Fibroblast of upper back skin (primary cell): Measurements from ENCODE around the gene PRXL2B.
"Not testable (repeated sequence)": the region's sequence is repeated elsewhere in the genome, so short reads cannot be mapped to it uniquely, and the experiment has no call there.

ENCODE experiments used
- DNase-seq: peaks from one replicate; pipeline ENCODE4 v3.0.0-alpha.2; 2013

The PRXL2B gene

DNA sequence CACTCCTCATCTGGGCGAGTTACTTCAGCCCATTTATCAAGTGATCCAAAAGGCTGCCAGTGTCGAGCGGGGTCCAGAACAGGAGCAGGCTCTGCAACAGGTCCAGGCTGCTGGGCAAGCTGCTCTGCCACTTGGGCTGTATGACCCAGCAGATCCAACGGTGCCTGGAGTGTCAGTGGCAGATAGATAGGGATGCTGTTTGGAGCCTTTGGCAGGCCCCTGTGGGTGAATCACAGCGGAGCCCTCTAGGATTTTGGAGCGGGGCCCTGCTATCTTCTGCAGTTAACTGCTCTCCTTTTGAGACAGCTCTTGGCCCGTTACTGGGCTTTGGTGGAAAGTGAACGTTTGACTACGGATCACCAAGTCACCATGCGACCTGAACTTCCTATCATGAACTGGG is 38.7 kb downstream of the PRXL2B start:
- no peak for DNase-seq

DNA sequence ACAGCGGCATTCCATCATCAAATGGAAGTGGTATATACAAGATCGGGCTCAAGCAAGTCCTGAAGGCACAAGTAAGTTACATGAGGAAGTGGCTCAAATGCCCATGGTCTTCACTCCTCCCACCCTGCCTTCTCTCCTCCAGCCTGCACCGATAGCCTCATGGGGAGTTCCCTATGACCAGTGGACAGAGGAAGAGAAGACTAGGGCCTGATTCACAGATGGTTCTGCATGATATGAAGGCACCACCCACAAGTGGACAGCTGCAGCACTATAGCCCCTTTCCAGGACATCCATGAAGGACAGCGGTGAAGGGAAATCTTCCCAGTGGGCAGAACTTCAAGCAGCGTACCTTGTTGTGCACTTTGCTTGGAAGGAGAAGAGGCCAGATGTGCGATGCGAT is 39.2 kb downstream of the PRXL2B start:
- not testable (repeated sequence) for DNase-seq

DNA sequence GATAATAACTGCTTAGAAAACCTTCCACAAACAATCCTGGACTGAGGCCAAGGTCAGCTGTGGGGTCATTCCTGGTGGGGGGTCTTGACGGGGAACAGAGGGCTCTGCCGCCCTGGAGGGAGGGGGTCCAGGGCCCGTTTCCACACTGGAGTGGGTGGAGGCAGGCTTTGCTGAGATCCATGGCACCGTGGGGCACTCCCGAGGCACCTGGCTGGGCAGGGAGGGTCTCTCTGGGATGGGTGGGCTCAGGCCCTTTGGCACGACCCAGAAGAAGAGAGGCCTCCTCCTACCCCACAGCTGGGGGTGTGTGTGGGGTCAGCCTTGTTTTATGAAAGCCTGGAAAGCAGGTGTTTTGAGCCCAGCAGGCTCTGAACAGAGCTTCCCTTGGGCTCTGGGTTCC is 41.2 kb downstream of the PRXL2B start:
- no peak for DNase-seq

DNA sequence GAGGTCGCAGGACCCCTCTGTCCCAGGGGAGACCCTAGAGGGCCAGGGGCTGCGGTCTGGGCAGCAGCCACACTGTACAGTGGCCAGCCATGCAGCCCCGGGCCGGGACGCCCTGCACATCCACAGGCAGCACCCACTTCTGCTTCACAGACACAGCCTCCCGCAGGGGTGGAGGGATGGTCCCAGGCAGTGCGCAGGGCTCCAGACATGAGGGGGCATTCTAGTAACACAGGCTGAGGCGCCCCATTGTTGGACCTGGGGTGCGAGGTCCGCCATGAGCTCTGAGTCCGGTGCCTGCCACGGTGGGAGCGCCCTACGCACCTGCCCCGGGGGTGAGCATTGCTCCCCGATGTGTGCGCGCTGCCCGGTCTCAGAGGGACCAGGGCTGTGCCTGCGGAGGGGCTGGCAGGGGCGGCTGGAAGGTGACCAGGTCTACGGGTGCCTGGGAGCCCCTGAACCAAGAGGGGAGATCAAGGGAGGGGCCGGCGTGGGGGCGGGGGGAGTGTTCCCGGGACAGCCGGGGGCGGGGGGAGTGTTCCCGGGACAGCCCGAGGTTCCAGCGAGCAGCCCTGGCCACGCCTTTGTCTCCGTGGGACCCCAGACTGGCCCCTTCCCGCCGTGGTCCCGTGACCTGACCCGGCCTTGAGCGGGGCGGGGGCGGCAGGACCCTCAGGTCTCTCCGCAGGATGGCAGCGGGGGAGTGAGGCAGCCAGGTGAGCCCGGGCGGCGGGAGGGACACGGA is 41.8 kb downstream of the PRXL2B start:
- no peak for DNase-seq

DNA sequence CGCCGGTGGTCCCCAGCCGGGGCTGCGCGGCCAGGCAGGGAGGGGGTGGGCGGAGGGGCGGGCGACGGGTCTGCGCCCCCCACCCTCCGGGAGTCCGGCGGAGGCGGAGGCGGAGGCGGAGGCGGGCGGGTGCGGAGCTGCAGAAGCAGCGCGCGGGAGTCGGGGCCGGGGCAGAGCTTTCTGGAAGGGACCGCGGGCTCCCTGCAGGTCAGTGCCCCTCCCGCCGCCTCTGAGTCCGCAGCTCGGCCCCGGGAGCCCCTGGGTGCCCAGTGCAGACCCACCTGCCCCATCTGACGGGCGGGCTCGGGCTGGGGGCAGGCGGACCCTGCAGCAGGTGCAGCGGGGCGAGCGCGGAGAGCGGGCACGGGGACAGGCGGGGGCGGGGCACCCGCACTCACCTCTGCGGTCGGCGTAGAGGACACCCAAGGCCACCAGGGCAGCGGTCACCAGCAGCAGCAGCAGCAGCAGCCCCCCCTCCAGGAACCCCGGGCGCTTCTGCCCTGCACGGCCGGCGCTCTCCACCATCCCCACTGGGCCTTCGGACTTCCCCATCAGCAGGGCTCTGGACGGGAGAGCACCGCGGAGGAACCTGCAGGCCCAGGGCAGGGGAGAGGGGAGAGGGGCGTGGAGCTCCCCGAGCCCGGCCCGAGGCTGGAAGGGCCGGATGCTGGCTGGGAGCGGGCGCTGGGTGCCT is 42.5 kb downstream of the PRXL2B start:
- no peak for DNase-seq

DNA sequence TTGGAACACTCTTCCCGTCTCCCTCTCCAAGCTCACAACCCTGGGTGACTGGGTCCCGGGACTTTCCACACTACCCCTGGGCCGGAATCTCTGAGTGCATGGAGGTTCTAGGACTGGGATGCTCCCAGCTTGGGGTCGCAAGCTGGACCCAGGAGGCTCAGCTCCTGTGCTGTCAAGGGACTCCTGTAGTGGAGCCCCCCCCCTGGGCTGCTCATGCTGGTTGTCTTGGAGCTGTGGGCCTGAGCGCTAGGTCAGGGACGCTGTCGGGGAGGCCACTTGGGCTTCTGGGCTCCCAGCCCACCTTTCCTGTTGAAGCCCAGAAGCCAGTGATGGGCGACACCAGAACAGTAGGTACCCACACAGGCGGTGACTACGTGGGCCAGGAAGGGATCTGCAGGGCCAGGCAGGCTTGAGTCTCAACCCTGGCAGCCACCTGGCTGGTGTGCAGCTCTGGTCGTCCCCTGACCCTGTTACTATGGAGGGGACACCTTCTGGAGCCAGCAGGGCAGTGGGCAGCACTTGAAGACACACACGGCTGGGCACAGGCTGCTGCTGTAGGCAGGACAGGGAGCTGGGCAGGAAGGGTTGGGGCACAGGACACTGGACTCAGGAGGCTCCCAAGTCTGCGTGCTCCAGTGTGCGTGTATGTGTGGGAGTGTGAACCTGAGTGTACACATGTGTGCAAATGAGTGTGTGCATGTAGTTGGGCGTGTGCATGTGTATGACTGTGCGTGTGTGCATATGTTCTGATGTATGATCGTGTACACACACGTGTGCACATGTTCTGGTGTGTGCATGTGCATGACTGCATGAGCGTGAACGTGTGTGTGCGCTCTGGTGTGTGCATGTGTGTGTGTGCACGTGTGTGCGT is 43.3 kb downstream of the PRXL2B start:
- DNase-seq = no peak

DNA sequence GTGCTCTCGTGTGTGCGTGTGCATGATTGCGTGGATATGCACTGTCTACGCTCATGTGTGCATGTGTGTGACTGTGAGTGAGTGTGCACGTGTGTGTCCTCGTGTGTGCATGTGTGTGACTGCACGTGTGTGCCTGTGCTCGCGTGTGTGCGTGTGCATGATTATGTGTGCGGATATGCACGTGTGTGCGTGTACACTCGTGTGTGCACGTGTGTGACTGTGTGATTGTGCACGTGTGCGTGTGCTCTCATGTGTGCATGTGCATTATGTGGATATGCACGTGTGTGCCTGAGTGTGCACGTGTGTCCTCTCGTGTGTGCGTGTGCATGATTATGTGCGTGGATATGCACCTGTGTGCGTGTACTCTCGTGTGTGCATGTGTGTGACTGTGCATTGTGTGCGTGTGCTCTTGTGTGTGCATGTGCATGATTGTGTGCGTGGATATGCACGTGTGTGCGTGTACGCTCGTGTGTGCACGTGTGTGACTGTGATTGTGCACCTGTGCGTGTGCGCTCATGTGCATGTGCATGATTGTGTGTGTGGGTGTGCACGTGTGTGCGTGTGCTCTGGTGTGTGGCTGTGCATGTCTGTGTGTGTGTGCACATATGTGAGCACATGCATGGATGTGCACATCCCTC is 44.0 kb downstream of the PRXL2B start:
- DNase-seq = no peak

DNA sequence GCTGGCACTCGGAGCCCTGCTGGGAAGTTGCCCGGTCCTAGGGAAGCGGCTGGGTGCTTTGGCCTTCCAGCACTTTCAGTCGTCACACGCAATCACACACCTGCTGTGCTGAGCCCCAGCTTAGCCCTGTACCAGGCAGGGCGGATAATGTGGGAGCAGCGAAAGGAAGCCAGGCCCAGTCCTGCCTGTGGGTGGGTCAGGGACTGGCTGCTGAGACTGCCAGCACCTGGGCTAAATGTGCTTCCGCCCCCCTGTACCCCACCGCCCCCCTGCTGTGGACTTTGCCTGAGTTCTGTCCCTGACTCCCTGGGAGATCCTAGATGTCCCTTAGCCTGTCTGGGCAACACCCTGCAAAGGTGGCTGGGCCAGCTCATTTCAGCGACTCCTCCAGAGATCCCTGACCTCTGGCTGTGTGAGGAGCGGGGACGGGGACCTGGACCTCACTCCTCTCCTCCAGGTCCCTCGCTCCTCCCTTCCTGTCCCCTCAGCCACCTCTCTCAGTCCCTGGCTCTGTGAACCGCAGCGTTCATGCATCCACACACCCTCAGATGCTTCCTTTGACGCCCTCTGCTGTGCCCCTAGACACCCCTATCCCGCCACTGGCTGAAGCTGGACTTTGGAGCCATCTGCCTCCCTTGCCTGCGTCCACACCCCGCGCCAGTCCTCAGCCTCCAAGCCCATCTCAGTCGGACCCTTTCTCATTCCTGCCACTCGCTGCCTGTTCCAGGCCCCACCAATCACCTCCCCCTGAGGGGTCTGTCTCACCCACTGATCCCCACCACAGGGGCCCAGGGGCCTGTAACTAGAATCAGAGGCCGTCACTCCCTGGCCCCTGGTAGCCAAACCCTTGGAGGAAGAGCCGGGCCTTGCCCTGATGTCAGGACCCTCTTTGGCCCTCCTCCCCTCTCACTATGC is 44.8 kb downstream of the PRXL2B start:
- DNase-seq = no peak

DNA sequence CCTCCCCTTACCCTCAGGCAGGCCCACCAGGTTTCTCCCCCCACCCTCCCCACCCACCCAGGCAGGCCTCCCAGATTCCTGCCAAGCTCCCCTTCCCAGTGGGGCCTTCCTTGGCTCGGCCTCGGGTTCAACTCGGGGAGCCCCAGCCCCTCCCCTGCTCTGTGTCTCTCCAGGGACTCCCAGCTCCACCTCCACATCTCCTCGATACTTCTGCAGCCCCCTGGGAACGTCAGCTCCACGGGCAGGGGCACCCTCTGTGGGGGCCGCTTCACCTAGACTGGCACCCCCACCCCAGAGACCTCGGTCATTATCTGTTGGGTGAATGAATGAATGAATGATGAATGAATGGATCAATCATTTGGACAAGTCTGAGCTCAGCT is 45.5 kb downstream of the PRXL2B start:
- DNase-seq = no peak

DNA sequence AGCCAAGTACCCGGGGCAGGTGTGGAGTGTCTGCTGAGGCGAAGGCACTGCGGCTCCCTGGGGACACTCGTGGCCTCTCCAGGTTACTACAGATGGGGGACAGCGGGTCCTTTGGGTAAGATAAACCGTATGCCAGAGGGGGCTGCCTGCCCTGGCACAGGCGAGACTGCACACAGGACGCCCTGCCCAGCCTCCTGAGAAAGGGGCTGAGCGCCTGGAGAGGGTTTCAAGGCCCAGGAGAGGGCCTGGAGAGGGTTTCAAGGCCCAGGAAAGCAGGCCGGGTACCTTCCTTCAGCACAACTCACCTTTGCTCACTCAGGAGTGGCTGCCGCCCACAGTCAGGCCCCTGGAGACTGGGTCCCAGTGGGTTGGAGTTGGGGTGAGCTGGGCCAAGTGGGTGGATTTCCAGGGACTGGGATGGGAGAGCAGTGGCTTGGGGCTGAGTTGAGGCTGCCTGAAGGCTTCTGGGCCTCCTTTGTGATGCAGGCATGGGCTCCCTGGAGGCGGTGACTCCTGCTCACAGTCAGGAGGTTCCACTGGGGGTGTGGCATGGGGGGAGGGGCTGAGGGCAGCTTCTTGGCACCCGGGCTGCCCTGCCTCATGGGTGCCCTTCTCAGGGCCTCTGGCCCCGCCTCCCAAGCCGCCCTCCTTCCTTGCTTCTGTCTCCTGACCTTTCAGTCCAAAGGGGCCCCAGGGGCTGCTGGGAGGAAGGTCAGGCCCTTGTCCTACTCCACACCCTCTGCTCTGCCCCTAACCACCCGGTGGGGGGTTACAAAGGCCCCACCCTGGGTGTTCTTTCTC is 46.2 kb downstream of the PRXL2B start, which contains the start of gene MMEL1:
MMEL1 (minus strand) TSS at position 456 of the 801 bp plus-strand sequence. CDS start 3,532 bp downstream, outside the sequence.
- no peak for DNase-seq

DNA sequence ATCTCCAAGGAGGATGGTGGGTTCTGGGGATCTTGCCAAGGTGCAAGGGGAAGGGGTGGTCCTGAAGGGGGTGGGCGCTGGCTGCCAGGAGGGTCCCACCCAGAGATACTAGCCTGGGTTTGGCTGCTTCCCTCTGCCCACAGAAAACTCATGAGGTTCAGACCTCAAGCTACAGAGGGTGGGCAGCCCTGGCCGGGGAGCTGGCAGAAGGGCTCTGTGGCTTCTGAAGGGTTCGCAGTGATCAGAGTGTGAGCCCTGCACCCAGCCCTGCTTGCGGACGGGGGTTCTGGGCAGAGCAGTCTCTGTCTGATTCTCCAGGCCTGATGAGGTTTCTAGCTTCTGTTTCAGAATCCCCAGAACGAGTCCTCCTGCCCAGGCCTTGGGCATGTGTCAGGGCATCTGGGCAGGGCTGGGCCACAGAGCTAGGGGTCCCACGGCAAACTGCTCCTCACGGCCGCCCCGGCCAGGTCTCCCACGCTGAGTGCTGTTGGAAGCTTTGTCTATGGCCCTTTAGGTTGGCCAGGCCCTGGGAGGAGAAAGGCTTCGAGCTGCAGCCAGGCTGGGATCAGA is 46.9 kb downstream of the PRXL2B start:
- DNase-seq = no peak

DNA sequence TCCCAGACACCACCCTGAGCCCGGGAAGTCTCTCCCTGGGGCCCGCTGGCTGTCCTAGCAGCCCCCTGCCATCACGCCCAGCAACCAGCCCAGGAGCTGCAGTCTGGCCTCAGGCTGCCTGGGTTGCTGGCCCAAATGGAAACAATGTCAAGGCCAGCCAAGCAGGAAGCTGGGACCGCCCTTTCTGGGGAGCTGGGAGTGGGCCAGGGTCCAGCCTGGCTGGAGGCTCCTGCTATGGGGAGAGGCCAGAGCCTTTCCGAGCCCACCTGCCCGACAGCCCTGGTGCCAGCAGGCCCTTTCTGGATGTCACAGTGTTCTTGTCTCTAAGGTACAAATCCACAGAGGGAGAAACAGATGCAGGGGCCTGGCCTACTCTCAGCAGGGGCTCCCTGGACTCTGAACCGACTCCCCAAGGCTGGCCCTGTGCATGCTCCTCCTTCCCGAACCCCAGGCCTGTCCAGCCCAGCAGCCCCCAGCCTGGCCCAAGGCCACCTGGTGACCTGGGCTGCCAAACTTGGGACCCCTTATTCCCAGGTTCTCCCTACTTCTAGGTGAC is 47.4 kb downstream of the PRXL2B start:
- DNase-seq = no peak

DNA sequence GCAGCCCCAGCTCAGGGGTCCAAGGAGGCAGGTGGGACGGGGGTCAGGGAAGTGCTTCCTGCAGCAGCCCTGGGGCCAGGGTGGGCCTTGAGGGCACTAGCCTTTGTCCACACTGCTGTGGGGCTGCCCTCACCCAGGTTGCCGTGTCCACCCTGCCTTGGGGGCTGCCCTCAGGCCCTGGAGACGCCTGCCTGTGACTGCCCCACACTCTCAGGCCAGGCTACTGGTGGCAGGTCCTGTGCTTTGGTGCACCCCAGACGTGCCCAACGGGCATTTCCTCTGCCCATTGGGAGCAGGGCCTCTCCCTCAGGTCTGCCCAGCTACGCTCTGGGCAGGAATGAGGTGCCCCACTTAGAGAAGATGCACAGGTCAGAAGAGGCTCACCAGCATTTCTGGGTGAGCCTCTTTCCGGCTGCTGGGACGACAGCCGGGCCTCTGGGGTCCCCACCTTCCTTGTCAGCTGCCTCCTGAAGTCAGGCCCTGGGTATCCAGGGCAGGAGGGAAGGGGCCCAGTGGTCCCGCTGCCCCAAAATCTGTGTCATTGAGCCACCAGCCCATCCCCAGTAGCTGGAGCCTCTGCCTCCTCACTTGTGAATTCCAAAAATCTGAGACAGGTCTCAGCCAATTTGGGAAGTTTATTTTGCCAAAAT is 48.9 kb downstream of the PRXL2B start:
- no peak for DNase-seq

DNA sequence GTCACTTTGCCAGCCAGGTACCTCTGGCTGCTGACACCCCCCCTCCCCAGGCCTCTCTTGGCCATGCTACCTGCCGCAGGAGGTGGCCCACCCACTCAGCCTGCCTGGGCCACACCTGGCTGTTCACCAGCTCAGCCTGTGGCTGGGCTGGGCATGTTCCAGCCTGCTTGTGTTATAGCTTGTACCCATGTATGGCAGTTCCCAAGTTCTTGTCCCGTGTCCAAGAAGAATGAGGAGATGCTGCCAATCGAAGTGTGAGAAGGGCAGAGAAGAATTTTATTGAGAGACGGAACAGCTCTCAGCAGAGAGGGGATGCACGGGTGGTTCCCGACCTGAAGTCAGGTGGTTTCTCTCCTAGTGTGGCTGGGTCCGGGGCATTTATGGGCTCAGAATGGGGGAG is 50.2 kb downstream of the PRXL2B start:
- no peak for DNase-seq

DNA sequence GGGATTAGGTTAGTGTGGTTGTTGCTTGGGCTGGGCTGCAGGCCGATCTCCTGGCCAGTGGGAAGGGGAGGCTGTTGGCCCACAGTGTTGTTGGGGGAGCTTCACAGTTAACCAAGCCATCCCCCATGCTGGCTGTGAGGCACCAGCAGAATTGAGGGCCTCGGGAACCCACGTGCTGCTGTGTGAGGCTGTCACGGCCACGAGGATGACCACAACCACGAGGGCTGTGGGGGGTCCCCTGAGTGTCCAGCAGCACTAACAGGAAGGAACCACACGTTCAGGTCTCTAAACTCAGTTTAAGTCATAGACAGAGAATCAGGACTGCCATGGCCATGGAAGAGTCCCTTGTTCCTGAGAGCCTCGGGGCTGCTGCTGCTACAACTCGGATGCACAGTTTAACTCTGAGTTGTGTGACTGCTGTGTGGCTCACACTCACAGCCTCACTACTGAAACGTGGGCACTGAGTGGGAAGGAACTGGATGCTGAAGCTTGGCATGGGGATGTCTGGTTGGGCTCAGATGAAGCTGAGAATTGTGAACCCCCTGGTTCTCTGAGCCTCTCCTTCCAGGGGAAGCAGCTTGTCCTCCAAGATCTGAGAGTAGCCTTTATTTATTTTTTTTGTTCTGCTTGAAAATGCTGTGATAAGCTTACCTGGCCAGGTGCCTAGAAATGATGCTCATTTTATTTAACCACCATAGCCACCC is 51.0 kb downstream of the PRXL2B start:
- DNase-seq = no peak

DNA sequence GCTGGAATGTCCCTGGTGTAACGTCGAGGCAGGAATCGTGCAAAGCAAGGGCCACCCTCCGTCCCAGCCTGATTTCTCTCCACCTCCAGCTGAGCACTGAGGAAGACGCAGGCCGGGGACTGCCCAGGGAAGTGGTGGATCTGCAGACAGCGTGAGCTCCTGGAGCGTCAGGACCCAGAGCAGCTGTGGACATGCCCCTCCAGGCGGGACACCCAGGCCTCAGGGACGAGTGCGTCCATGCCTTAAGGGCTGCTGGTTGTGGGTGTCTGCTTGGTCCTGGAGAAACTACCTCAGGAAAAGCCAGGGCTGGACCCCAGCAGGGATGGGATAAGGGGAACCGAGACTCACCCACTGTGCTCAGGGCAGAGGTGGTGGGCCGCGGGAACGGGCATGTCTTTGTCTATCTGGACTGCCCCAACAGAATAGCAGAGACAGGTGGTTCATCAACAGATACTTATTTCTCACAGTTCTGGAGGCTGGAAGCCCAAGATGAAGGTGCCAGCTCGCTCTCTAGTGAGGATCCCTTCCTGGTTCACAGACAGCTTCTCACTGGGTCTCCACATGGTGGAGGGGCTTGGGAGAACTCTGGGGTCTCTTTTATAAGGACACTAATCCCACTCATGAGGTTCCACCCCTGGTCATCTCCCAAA is 52.0 kb downstream of the PRXL2B start:
- no peak for DNase-seq

DNA sequence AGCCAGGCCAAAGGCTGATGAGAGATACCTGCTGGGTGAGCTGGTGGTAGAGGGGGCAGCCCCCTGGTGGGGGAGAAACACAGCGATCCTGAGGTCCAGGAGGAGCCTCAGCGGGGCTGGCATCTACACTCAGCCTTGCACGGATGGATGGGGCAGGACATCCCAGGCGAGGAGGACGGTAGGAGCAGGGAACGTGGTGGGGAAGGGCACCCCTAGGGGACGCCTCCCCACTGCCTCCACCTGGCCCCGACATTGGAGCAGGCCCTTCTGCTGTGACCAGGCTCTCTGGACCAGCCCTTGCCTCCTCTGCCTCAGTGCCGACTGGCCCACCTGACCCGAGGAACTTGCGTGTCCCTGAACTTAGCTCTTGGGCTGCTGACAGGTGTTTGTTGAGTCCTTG is 52.6 kb downstream of the PRXL2B start:
- no peak for DNase-seq
